DMS79 (cell line): ENCODE data around the gene GDF2.

Source experiments
- DNase-seq: peaks from one replicate; lab custom pipeline; 2025; lab: John Stamatoyannopoulos, UW

GDF2 gene

GRCh38 chr10:47370015-47370767 lies 47.9 kb downstream of the GDF2 start:
- DNase-seq = no peak

GRCh38 chr10:47370878-47371277 lies 48.6 kb downstream of the GDF2 start:
- DNase-seq = no peak

DNA sequence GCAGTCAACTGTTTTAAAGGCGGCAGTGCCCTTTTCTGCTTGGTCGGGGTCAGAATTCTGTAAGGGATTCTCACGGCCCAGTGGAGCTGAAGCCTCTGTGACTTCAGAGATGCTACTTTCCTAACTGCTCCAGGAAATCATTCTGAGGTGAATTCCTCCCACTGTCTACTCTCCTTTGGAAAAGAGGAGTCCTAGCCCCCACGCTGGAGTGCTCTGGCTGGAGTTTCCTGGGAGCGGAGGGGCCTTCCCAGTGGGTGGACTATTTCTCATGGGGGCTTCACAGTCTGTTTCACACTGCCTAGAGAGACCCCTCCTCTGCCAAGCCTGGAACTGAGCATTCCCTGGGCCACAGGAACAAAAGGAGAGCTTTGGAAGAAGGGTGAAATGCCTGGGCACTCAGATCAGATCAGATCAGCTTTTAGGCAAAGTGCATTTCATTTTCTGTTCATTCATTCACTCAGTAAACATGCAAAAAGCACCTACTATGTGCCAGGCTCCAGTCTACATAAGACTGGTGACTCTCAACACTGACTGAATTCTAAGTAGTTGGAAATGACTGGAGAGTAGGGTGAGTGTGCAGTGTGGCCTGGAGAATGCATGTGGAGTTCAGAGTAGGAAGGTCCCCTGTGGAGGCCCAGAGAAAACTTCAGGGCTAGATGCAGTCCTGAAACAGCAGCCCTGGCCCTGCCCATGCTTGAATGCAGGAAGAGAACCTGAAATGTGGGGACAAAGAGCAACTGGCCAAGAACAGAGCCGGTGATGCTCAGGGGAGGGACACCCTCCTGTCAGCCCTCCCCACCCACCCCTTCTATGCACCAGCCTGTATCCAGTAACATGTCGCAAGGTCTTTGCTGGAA lies 49.6 kb downstream of the GDF2 start:
- no peak for DNase-seq

DNA sequence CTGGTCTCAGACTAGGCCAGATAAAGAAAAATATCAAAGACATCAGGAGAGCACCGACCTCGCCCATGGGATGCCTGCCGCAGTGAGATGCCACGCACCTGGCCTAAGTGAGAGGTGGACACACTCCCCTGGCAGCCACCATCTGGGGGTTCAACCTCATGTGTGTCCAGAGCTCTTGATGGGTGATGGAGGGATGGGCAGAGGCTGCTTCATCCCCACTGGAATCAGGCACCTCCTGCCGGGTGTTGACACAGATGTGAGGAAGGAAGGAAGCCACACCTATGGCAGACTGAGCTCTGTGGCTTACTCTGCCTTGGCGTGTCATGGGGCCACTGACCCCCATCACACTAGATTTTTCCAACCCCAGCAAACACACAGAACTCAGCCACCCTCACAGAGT lies 50.5 kb downstream of the GDF2 start:
- DNase-seq = no peak

- no peak for DNase-seq
Observed at GRCh38 chr10:47374611-47375536, 52.6 kb downstream of the GDF2 start.

DNA sequence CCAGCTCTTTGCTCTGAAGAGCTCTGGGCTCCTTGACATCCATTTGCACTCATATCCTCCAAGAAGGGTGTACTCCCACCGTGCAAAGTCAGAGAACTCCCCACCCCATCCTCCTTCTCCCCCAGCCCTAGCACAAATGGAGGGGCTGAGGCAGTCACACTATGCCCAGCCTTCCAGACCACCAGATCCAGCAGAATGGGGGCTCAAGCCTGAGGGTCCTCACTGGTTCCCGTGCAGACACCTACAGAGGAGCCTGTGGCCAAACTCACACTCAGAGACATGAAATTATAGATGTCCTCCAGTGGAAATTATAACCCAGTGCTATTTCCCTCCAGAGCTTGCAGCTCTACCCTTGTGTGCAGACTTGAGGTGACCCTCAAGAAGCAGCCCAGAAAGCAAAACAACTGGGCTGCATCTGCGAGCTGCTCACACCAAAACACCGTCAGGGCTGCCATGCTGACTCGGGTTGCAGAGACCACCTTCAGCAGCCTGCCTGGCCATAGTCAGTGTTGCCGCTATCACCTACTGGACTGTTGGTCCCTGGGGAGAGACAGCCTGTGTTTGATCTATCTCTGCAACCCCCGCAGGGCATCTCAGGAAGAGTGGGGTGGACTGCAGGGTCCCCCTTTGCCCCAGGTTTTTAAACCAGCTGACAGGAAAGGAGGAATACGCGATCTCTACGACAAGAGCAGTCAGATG lies 54.4 kb downstream of the GDF2 start:
- DNase-seq = no peak
